RWPE1 (cell line): Measurements from ENCODE around the gene ARMC3.

ENCODE experiments used
- CTCF ChIA-PET: fragments of 350-600 bp; sonication (Branson Sonifier 250); formaldehyde crosslinking; extraction: SDS; loops from one replicate; lab custom pipeline; 2021; lab: Yijun Ruan, JAX
- POLR2A ChIA-PET: fragments of 400-600 bp; formaldehyde crosslinking; extraction: SDS; loops from one replicate; lab custom pipeline; 2020; ENCODE audit warnings: antibody characterized with exemption; ENCODE audit not compliant: low non-redundant PET; lab: Yijun Ruan, JAX
- DNase-seq: peaks from one replicate; pipeline ENCODE4 v3.0.0; 2012; ENCODE audit warnings: low spot score
- H3K27ac ChIP-seq: fragments of 450-650 bp; 2 replicates; pipeline ENCODE4 v1.5.1; 2017
- TF ChIP-seq, protein P1 (sequence below): fragments of 450-650 bp; conservative IDR thresholded peaks from 2 replicates; pipeline ENCODE4 v1.5.1; 2017; ENCODE audit warnings: low read depth, mild to moderate bottlenecking

The ARMC3 gene

DNA sequence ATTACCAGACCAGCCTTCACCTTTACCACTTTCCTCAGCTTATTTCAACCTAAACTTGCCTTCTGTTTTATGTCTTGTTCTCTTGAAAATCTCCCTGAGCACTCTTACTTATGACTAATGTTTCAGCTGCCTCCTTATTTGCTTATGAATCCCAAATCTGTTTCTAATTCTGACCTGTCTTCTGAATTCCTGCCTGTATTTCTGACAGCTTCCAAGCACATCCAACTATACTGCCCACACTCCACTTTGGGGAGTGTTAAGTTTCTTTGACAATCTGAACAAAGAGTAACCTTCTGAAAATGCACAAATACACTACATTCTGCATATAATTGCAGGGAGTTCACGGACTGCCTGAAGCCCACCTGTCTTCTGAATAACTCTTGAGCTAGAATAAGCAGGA is 48.7 kb downstream of the ARMC3 start:
- POLR2A ChIA-PET: no interaction called here
- DNase-seq: no peak
- CTCF ChIA-PET: interaction anchor here (0.6 kb wide), 1 partner anchor 901 kb away, joined by 5 read pairs; no protein-coding TSS in a partner anchor
- H3K27ac ChIP-seq: no peak overlapping the region
- TF ChIP-seq, protein P1, sequence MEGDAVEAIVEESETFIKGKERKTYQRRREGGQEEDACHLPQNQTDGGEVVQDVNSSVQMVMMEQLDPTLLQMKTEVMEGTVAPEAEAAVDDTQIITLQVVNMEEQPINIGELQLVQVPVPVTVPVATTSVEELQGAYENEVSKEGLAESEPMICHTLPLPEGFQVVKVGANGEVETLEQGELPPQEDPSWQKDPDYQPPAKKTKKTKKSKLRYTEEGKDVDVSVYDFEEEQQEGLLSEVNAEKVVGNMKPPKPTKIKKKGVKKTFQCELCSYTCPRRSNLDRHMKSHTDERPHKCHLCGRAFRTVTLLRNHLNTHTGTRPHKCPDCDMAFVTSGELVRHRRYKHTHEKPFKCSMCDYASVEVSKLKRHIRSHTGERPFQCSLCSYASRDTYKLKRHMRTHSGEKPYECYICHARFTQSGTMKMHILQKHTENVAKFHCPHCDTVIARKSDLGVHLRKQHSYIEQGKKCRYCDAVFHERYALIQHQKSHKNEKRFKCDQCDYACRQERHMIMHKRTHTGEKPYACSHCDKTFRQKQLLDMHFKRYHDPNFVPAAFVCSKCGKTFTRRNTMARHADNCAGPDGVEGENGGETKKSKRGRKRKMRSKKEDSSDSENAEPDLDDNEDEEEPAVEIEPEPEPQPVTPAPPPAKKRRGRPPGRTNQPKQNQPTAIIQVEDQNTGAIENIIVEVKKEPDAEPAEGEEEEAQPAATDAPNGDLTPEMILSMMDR: no peak

DNA sequence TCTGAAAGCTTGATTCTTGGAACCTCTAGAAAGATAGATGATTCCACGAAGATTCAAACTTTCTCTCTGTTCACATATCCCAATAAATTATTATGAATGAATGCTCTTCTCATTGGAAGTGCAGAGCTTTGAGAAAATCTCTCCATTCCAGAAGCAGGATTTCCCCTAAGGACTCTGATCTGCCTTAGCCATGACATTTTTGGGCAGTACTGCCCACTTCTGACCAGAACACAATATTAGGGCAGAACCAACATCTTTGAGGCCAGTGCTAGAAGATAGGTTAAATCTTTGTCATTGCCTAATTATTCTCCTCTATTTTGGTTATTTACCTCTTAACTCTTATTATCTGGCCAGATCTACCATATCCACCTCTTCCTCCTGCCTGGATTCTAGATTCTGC is 49.9 kb downstream of the ARMC3 start:
- ChIA-PET CTCF (no interaction called here), POLR2A (no interaction called here)
- TF ChIP-seq, protein P1: no peak
- DNase-seq: no peak
- no peak overlapping the region for H3K27ac ChIP-seq

DNA sequence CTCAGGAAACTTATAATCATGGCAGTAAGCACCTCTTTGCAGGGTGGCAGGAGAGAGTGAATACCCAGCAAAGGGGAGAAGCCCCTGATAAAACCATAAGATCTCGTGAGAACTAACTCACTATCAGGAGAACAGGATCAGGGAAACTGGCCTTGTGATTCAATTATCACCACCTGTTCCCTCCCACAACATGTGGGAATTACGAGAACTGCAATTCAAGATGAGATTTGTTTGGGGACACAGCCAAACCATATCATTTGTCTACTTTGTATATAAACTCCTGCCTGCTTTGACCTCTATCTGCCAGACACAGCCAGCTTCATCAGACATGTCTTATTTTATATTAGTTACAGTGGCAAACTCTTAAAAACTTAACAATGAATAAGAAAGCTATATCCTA is 50.4 kb downstream of the ARMC3 start:
- POLR2A ChIA-PET: no interaction called here
- TF ChIP-seq, protein P1: no peak
- H3K27ac ChIP-seq: no peak overlapping the region
- CTCF ChIA-PET: no interaction called here
- DNase-seq: no peak

DNA sequence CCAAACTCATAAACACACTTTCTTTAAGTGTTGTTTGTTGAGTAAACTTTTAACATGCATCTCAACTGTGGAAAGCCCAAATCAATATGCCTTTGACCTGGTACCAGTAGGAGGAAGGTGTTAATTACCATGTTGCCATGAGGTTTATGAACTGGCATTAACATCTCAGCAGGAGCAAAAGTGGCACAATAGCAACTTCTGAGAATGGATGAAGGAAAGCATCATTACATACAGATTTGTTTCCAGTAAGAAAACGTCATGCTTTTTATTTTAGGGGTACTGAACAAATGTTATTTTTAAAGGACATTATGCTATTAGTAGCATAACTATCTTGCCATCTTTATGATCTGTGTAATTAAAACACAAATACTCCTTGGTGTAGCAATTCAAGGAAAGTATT is 51.1 kb downstream of the ARMC3 start:
- POLR2A ChIA-PET: no interaction called here

DNA sequence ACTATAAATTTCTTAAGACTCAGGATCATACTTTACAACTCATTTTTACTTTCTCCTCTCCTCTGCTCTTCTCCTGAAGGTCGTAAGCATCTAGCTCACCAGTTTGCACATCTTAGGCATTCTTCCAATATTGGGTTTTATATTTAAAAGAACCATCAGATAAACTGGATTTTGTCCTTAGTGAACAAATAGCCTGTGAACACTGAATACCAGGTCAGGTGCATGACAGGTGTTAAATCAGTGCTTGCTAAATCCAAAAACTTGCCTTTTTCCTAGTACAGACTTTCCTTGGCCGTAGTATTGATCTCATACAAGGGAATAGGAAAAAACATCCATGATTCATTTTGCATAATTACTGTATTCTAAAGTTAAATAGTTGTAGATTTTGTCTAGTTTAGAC is 53.0 kb downstream of the ARMC3 start:
- TF ChIP-seq, protein P1: no peak
- no peak for DNase-seq
- POLR2A ChIA-PET: no interaction called here
- no peak overlapping the region for H3K27ac ChIP-seq
- CTCF ChIA-PET: interaction anchor here (0.7 kb wide), 1 partner anchor 1124 kb away, joined by 5 read pairs; no protein-coding TSS in a partner anchor

More for the DNA sequence above, 51.1 kb downstream of the ARMC3 start:
- no peak for DNase-seq
- H3K27ac ChIP-seq: no peak overlapping the region
- CTCF ChIA-PET: interaction anchor here (1.1 kb wide), 1 partner anchor 10 kb away, joined by 3 read pairs; no protein-coding TSS in a partner anchor
- TF ChIP-seq, protein P1: no peak

DNA sequence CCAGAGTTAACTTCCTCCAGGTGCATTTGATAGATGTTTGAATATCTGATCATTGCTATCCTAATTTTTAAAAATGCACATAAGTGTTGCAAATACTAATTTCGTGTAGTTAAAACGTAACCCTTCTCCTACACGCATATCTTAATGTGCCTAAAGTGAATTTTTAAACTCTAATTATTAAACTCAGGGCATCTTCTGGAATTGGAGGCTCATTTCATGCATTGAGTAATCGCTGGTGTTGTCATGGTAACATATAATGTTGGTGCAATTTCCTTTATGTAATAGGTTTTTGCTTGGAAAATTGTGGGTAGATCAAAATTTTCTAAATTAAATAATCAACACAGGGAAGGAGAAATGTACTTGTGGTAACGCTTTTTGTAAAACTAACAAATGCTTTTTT is 56.2 kb downstream of the ARMC3 start:
- H3K27ac ChIP-seq: no peak overlapping the region
- POLR2A ChIA-PET: no interaction called here
- TF ChIP-seq, protein P1: no peak
- DNase-seq: no peak
- CTCF ChIA-PET: no interaction called here
